GM19025 (cell line): ENCODE data around the gene UBE2D3.
A peak's percentile ranks its signal among the peaks of the same experiment; 100 is the strongest.

ENCODE experiments used
- ATAC-seq: cut with Tn5 transposase; IDR thresholded peaks from one replicate; pipeline ENCODE4 v1.9.1; 2021; ENCODE audit warnings: mild to moderate bottlenecking, low read depth, moderate library complexity; ENCODE audit not compliant: unreplicated experiment

Gene UBE2D3

DNA sequence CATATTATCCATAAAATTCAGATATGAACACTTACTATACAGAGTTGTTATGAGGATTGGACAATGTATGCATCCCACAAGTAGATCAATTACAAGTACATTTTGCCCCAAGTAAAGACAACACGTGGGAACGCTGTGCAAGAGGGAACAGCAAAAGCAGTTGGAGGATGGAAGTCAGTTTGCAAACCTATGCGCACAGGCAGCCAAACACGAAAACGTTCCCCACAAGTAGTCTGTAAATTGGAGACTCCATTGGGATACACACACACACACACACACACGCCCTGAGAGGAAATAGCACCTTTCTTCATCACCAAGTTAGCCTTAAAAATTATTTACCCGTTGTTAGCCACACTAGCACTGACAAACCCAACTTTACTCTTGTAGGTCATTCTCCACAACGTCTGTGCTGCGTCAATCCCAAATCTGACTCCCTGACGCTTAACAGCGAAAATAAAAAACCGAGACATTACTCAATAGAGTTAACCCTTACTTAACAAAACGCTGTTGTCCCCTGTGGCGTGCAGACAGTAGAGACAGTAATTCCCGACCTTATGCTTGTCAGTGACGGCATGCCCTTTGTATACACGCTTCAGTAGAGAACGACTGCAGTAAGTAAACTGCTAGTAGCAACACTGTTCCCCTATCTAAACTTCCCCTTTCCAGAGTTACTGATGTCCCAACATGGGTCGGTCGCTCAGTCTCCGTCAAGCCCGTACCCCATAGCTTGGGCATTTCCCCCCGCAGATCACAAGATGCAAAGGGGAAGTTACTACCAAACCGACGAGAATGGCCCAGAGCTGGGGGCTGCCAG lies 67.3 kb downstream of the UBE2D3 start:
- ATAC-seq: peak; percentile 41

DNA sequence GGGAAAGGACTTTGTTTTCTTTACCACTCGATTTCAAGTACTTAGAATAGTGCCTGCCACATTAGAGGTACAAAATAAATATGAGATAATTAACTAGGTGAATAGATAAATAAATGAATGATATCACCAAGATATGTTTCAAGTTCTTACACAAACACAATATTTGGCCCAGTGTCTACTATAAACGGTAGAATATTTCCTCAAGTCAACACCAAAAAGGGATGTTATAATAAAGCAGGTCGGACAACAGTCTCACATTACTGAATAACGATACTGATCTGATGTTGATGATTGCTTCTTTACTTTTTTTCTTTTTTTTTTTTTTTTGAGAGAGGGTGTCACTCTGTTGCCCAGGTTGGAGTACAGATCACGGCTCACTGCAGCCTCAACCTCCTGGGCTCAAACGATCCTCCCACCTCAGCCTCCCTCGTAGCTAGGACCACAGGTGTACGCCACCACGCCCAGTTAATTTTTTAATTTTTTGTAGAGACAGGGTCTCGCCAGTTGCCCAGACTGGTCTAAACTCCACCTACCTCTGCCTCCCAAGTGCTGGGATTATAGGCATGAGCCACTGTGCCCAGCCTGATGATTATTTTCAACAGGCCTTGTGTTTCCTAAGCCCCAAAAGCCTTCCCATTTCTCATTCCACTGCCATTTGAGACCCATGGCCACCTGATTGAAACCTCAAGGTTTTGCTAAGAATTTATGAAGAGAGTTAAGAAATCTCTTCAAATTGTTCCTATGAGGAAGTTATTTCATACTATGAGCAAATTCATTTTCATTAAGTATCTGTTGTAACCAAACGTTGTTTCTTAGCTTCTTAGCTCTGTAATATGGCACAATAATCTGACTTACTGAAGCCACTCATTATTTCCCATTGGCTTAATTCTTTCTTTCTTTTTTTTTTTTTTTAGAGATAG lies 68.8 kb downstream of the UBE2D3 start:
- ATAC-seq: no peak

DNA sequence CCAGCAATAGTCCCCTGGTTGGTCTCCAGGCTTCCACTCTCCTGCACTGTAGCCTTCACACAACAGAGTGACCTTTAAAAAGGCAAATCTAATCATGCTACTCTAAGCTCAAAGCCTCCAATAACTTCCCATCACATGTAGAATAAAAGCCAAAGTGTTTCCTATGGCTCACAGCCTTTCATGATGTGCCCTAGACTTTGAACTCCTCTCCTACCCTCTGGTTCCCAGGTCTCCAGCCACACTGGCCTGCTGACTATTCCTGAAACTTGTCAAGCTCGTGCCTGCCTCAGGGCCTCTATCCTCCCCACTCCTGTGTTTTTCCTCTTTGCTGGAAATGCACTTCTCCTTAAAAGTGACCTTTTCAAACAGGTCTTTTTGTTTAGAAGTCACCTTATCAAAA lies 69.7 kb downstream of the UBE2D3 start:
- no peak for ATAC-seq

DNA sequence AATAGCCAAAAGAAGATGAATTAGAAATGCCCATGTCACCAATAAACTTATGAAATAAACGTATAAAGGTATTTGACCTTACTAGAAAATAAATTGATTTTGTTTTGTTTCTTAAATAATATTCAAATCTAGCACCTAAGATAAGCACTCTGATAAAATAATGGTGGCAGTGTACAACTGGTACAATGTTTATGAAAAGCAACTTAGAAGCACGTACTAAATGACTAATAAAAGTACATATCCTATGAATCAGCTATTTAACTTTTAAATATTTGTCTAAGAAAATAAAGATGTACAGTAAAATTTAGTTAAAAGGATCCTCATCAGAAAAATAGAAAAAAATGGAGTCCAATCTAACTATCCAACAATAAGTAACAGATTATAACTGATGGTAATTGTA lies 73.3 kb downstream of the UBE2D3 start:
- no peak for ATAC-seq

DNA sequence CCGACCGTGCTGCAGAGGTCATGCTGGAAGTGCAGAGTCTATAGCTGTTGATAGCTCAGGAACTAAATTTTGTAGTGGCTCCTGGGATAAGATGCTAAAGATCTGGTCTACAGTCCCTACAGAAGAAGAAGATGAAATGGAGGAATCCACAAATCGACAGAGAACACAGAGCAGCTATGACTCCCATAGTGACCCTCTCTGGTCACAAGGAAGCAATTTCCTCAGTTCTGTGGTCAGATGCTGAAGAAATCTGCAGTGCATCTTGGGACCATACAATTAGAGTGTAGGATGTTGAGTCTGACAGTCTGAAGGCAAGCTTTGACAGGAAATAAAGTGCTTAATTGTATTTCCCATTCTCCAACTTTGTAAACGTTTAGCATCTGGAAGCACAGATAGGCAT lies 75.4 kb downstream of the UBE2D3 start:
- ATAC-seq: no peak
